ENCODE measurements around the gene NEK5.
"Not testable (repeated sequence)": the region's sequence is repeated elsewhere in the genome, so short reads cannot be mapped to it uniquely, and the experiment has no call there.

Gene NEK5, protein sequence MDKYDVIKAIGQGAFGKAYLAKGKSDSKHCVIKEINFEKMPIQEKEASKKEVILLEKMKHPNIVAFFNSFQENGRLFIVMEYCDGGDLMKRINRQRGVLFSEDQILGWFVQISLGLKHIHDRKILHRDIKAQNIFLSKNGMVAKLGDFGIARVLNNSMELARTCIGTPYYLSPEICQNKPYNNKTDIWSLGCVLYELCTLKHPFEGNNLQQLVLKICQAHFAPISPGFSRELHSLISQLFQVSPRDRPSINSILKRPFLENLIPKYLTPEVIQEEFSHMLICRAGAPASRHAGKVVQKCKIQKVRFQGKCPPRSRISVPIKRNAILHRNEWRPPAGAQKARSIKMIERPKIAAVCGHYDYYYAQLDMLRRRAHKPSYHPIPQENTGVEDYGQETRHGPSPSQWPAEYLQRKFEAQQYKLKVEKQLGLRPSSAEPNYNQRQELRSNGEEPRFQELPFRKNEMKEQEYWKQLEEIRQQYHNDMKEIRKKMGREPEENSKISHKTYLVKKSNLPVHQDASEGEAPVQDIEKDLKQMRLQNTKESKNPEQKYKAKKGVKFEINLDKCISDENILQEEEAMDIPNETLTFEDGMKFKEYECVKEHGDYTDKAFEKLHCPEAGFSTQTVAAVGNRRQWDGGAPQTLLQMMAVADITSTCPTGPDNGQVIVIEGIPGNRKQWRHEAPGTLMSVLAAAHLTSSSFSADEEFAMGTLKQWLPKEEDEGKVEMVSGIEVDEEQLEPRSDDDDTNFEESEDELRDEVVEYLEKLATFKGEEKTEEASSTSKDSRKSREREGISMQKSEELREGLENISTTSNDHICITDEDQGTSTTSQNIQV

DNA sequence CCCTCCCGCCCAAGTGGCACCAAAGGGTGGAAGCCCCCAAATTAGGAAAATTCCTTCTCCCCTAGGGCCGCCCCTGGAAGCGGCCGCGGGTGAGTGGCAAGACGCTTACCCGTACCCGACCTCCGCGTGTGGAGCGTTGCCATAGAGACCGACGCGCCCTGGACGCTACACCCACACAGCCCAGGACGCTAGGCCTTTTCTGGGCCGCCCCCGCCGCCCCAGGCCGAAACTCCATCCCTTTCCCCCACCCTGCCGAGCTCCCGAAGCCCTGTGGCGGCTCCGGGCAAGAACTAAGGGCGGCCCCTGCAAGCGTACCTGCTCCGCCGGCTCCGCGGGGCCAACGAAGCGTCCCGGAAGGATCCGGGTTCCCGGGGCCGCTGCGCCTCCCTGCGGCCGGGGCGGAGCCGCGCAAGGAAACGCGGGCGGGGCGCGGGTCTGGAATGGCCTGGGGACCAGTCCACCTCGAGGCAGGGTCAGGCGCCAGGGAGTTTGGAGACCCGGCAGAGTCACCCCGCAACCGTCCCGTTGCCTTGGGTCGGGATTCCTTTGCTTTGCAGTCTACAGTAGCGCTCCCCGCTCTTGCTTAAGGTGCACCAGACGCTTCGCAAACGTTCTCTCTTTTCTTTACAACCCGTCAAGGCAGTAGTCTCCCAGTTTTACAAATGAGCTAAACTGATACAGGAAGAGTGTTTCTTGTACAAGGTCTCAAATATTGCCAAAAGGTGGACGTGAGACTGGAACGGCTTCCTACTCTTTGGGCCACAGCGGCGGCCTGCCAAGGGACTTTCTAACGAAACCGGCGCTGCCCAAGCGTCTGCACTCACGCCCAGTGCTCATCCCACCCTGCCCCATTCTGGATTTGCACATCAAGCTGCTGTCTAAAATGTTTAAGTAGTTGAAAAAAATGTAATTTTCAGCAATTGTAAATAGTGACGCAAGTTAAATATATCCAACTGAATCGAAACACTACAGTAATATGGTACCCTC, at the start of gene NEK5:
TSS of gene NEK5 (minus strand) at position 360 of the 987 bp plus-strand sequence. CDS start 1,591 bp downstream, outside the sequence.
- DNase-seq (ENCODE audit: low read depth in 2 of 2), result no peak

DNA sequence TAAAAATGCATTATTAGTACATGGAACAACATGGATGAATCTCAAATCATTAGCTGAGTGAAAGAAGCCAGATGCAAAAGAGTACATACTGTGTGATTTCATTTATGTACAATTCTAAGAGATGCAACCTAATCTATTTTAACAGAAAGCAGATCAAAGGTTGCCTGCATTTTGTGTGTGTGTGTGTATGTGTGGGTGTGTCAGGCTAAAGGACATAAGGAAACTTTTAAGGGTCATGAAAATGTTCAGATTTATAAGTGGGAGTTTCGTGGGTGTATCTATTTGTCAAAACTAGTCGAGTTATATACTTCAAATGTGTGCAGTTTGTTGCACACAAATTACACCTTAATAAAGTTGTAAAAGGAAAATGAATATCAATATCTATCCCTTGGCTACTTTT, 48.4 kb upstream of the NEK5 start:
- no peak for DNase-seq (ENCODE audit: low read depth in 2 of 2)

DNA sequence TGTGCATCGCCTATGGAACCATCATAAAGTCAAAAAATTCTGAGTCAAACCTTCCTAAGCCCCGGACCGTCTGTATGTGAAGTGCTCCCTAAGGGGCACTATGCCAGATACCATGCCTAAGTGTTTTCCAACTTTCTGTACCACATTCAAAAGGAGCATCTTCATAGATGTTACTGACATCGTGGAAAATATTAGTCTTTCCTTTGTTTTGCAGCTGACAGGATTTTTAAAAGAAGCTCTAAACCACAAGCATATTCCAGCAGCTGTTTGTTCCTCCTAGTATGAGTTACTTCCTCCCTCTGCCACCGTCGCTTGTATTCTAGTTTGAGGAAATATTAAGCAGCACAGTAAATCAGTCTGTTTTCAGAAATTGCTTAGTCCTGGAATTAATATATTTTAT, 45.1 kb upstream of the NEK5 start:
- DNase-seq (ENCODE audit: low read depth in 2 of 2), result not testable (repeated sequence)

DNA sequence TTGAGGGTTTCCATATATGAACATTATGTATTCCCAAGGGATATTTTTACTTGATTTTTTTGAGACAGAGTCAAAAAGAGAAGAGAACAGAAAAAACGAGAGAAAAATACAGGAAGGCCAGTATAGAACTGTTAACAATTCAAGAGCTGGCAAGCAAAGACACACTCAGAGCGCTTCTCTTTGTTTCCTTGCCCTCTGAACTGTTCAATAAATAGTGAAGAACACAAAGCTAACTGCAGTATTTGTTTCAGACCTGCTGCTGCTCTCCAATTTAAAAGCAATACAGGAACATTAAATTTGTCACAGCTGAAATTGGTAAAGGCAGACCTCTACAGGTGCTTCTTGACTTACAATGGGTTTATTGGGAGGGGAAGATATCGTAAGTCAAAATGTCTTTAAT, 44.5 kb upstream of the NEK5 start:
- DNase-seq (ENCODE audit: low read depth in 2 of 2), result no peak

DNA sequence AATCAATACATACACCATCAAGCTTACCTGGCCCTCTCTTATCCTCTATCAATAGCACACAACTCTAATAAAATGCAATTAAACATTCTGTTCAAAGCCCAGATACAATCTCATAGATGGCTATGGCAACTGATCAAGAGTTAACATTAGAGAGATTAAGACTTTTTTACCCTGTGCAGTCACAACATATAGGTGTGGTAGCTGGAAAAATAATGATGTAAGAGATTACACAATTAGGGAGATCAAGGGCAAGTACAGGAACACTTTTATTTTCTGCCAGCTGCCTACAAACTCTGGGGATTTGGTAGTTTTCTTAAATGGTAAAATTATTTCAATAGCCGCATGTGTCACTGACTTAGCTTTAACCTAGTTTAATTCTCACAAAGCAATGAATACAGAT, 42.8 kb upstream of the NEK5 start:
- not testable (repeated sequence) for DNase-seq (ENCODE audit: low read depth in 2 of 2)

DNA sequence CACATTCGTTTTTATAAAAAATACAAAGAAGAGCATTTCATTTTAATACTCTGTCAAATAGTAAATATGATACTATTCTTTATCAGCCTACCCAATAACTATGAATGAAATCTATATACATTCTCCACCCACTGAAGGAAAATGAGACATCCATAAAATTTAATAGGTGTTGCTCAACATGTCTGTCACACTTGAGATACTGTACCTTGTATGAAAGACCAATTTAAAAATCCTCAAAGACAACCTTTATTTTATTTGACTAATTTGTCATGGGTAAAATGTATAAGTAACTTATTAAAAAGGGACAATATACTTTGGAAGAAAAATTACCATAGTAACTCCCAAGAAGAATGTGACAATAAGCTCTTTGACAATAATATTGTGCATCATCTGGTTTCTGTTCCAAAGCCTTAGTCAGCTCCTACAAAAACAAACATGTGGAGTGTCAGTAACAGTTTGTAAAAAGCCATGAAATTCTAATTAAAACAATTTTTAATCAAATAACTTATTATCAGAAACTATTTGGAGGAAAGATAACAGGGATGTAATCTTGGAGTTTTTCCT, 42.0 kb upstream of the NEK5 start:
- DNase-seq (ENCODE audit: low read depth in 2 of 2), result not testable (repeated sequence)

DNA sequence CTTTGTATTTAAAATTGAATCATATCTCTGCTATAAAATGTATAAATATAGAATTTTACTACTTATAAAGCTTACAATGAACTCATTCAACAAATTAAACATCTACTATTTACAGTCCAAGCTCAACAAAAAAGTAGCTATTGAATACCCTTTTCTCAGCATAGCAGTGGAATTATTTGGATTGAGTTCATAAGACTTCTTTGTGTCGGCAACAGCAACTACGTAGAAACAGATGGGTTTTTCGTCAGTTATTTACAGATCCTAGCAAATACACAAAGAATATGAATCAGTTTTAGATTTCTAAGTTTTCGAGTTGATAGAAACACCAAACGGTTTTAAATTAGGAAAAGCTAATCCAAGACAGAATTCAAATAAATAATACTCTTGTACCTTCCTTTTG, 41.0 kb upstream of the NEK5 start:
- no peak for DNase-seq (ENCODE audit: low read depth in 2 of 2)

DNA sequence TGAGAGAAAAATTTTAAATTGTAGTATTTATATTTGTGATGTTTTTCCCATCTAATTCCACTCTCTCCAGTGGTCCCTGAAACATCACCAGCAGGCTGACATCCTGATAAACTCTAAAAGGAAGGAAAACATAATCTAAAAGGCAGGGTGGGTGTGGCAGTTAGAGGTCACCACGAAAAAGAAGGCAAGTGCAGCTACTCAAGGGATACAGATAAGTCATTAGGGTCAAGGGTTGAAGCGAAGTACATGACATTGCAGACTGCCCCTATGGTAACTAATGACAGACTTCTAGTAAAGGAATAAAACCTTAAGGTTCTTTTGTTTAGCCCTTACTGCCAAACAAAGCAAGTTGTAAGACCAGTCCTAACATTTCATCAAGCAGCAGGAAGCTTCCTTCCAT, 36.5 kb upstream of the NEK5 start:
- no peak for DNase-seq (ENCODE audit: low read depth in 2 of 2)

DNA sequence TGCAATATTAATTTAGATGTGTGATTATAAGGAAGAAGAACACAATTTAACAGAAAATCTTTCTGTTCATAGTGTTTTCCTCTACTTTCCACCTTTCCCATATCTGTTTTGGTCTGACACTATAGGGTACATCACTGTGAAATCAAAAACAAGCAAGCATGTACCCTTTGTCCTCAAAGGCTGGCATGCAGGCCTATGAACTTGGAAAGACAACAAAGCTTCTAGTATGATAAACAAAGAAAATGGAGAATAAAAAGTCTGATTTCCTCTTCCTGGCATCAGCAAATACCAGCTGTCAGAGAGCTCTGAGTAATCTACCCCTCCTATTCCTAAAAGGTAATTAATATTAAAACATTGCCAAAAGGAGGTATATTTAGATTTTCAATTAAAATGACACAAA, 36.1 kb upstream of the NEK5 start:
- DNase-seq (ENCODE audit: low read depth in 2 of 2), result no peak

DNA sequence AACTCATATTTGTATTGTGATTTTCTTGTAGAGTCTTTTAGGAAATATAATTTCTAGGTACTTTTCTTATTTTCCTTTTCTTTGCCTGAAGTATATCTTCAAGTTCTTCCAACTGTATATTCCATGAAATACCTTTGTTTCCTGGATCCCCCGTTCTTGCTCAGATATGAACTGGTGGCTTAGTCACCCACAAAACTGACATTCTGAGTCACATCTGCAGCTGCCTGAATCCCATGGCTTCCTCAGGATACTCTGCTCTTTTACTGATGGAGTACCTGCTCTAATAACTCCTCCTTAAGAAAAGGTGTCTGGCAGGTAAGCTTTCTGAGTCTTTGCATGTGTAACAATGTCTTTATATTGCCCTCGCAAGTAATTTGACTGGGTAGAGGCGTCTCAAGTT, 35.0 kb upstream of the NEK5 start:
- DNase-seq (ENCODE audit: low read depth in 2 of 2), result not testable (repeated sequence)

DNA sequence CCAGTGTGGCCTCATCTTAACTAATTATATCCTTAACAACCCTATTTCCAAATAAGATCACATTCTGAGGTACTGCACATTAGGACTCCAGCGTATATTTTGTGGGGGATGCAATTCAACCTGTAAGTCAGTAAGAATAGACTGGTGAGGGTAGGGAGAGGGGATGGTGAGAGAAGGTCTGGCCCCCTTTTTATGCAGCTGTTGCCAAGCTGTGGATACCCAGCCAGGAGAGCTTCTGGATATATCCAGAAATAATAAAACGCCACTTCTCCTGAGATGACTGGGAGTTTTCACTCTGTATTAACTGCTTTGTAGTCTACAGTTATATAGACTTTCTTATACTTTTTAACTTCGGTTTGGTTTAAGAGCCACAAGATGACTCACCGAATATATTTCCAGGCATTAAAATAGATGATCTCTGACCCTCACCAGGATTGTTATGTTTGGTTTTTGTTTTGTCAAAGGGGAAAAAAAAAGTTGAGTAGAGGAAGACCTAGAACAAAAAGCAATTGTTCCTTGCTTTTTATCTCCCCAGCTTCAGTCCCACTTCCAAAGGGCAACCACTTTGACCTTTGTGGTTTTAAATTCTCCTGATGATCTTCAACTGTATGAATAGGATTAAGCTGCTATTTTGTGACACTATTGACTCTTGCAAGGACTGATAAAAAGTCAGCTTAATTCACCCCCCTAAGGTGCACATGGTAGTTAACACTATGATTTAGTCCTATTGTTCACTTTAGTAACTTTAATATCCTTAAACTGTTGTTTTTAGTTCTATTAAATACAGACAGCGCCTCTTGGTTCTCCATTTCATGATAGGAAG, 33.6 kb upstream of the NEK5 start:
- no peak for DNase-seq (ENCODE audit: low read depth in 2 of 2)

DNA sequence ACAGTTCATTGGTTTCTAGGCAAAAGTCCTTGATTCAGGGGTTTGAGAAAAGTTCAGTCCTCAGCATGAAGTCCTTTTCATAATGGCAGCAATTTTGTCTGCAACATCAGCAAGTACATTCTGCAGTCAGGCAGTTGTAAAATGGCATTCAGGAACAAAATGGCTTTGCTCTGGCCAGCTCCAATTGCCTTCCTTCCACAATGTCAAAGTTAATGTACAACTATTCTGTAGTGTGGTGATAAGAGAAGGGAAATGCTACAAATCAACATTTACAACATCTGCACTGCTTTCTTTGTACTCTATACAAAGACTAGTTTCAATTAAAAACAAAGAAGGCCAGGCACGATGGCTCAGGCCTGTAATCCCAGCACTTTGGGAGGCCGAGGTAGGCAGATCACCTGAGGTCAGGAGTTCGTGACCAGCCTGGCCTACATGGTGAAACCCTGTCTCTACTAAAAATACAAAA, 32.3 kb upstream of the NEK5 start:
- no peak for DNase-seq (ENCODE audit: low read depth in 2 of 2)

DNA sequence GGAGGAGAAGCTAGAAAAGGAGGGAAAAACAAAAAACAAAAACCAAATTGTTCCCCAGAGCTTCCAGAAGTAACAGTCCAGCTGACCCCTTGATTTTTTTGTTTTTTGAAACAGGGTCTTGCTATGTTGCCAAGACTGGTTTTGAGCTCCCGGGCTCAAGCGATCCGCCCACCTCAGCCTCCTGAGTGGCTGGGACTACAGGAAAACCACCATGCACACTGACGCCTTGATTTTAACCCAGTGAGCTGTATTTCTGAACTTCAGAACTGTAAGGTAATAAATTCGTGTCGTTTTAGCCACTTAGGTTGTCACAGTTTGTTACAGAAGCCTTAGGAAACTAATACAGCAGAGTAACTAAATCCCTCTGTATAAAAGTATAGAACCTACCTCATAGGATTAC, 31.6 kb upstream of the NEK5 start:
- DNase-seq (ENCODE audit: low read depth in 2 of 2), result no peak

DNA sequence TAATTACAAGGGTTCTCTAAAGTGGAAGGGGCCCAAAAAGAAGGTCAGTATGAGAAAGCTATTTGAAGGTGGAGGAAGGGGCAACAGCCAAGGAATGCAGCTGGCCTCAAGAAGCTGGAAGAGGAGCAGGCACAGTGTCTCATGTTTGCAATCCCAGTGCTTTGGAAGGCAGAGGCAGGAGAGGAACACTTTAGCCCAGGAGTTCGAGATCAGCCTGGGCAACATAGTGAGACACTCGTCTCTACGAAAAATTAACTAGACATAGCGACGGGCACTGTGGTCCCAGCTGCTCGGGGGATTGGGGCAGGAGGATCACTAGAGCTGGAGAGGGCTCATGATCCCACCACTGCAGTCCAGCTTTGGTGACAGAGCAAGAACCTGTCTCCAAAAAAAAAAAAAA, 31.2 kb upstream of the NEK5 start:
- no peak for DNase-seq (ENCODE audit: low read depth in 2 of 2)

DNA sequence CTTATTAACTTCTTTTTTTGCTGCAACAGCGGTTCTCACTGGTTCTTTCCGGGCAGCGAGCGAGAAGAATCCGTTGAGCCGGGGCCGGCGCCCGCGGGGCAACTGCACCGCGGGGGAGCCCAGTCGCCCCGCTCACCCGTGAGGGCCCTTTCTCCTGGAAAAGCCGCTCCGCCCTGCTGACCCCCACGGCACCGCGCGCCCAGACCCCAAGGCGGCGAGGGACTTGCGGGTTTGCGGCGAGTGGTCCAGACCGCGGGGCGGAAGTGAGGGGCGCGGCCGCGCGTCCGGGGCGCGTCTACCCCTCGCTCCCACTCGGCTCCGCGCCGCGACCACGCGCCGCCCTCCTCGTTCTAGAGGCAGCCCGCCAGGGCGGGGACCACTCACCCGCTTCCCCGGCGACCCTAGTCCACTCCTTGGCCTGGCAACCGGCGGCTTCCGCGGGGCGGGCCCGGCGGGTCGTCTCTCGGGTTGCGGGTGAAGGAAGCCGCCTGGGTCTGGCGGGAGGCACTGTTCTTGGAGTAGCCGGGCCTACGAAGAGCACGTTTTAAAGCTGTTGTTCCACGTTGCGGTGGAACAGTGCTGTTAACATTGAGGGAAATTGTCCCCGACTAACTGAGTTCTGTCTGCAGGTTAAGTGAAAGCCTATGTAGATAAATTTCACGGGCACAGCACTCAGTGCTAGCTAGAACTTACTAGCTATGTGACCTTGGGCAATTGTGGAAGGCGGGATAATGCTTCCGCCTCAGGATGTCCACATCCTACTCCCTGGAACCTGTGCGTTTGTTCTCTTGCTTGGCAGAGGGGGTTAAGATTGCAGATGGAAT, 30.5 kb upstream of the NEK5 start, which contains the start of gene NEK3:
TSS of gene NEK3 (minus strand) at position 439 of the 824 bp plus-strand sequence. CDS start 3,406 bp downstream, outside the sequence.
- peak; percentile 32 to 33 for DNase-seq (ENCODE audit: low read depth in 2 of 2)

DNA sequence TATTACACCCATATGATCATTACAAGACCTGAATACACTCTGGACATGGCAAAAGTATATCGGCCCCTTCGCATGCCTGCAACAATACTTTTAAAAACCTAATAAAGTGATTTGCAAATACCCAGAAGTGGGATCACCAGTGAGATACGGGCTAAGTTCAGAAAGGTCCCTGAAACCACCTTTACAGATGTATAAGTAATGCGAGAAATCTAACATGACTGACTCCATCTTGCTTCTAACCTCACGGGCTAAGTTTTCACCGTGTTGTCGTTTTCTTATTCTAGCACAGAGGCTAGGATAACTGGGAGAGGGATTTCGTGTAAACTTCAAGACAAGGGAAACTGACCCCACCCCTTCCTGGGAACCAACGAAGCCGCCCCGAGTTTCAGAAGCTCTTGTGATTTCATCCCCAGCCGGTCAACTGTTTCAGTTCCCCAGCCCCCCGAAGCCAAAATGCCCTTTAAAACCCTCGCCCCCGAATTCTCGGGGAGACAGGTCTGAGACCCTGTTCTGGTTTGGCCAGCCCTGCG, 29.8 kb upstream of the NEK5 start:
- DNase-seq (ENCODE audit: low read depth in 2 of 2), result no peak

DNA sequence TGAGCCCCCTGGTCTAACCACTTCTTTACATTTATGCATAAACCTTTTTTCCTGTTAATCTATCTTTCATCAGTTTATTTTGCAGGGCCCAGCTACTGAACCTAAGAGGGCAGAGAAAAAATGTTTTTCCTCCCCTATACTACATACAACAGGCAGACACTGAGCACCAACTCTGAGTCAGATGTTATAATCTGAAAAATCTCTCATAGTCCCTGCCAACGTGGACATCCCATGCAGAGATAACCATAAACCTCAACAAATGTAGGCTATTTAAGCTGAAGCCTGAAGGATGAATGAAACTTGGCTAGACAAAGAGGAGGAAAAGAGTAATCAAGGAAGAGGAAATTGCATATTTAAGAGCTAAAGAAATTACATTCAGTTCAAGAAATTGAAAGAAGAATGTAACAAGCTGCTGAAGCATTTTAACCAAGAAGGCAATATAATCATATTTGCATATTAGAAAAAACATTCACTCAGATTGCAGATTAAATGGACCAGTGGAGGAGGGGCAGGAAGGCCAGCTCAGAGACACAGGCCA, 27.9 kb upstream of the NEK5 start:
- DNase-seq (ENCODE audit: low read depth in 2 of 2), result no peak

DNA sequence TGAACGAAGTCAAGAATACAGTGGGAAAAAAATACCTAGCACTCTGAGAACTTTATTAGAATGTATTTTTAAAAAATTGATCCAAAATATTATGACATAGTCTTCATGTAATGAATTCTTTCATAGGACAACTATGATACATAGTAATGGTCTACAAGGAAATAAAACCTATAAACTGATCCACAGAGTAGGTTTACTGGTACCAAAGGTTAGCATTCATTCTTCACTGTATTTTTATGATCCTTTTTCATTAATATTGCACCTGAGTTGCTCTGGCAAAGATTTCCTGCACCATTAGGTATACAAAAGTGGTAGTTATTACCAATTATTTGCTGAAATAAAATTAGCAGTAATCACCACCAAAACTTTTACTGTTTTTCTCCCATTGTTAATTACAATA, 26.3 kb upstream of the NEK5 start:
- no peak for DNase-seq (ENCODE audit: low read depth in 2 of 2)

DNA sequence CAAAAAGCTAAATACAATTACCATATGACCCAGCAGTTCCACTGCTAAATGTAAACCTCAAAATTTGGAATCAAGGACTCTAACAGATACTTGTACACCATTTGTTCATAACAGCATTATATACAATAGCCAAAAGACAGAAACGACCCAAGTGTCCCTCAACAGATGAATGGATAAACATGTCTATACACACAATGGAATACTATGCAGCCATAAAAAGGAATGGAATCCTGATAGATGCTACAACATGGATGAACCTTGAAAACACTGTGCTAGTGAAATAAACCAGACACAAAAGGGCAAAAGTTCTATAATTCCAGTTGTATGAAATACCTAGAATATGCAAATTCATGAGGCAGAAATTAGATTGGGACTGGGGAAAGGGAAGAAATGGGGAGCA, 18.4 kb upstream of the NEK5 start:
- DNase-seq (ENCODE audit: low read depth in 2 of 2), result no peak
